ENCODE results near the gene AOAH.

- TF ChIP-seq CTCF (IDR thresholded peaks at IDR 0.05; ENCODE audit: borderline replicate concordance, extremely low read depth, low read length, poor library complexity, severe bottlenecking), result no peak
- no peak for TF ChIP-seq EZH2 (IDR thresholded peaks at IDR 0.05; ENCODE audit: borderline replicate concordance, low read depth, low read length, severe bottlenecking)
Measured at GRCh38 chr7:36724996-36725395, 702 bp upstream of the AOAH start.

All from DND-41 (cell line).